H9 (cell line): ENCODE results near the gene GLUL. TPM values are rescaled to one million over a fixed set of nuclear protein-coding genes. Genes with fewer than 3 reads are reported as not detected.

ENCODE experiments used
- DNase-seq: peaks from one replicate; pipeline ENCODE4 v3.0.0-alpha.2; 2017
- H2AFZ ChIP-seq: one replicate; pipeline ENCODE4 v1.6.1; 2013; ENCODE audit warnings: mild to moderate bottlenecking, low read length, control low read depth, moderate library complexity
- H2AK5ac ChIP-seq: 2 replicates; pipeline ENCODE4 v1.6.1; 2013; ENCODE audit warnings: low read length, control low read depth, mixed read lengths; ENCODE audit not compliant: insufficient read length
- H2BK120ac ChIP-seq: one replicate; pipeline ENCODE4 v1.6.1; 2013; ENCODE audit warnings: low read depth, mild to moderate bottlenecking, low read length, control low read depth, inconsistent platforms; ENCODE audit not compliant: poor library complexity, severe bottlenecking
- H2BK12ac ChIP-seq: 2 replicates; pipeline ENCODE4 v1.6.1; 2013; ENCODE audit warnings: low read length, control low read depth, mixed read lengths, low read depth; ENCODE audit not compliant: insufficient read length
- H2BK15ac ChIP-seq: 2 replicates; pipeline ENCODE4 v1.6.1; 2013; ENCODE audit warnings: low read depth, low read length, control low read depth
- H2BK20ac ChIP-seq: one replicate; pipeline ENCODE4 v1.6.1; 2013; ENCODE audit warnings: low read depth, mild to moderate bottlenecking, low read length, control low read depth, inconsistent platforms; ENCODE audit not compliant: poor library complexity, severe bottlenecking
- H2BK5ac ChIP-seq: 2 replicates; pipeline ENCODE4 v1.6.1; 2013; ENCODE audit warnings: low read length, control low read depth, mixed read lengths; ENCODE audit not compliant: insufficient read length
- H3K14ac ChIP-seq: 2 replicates; pipeline ENCODE4 v1.6.1; 2013; ENCODE audit warnings: low read length, control low read depth; ENCODE audit not compliant: insufficient read depth
- H3K18ac ChIP-seq: 2 replicates; pipeline ENCODE4 v1.6.1; 2013; ENCODE audit warnings: low read depth, mild to moderate bottlenecking, mixed read lengths, low read length, control low read depth; ENCODE audit not compliant: insufficient read length
- H3K23ac ChIP-seq: 2 replicates; pipeline ENCODE4 v1.6.1; 2013; ENCODE audit warnings: low read length, control low read depth, mixed read lengths, low read depth; ENCODE audit not compliant: insufficient read length
- H3K23me2 ChIP-seq: 2 replicates; pipeline ENCODE4 v1.6.1; 2013; ENCODE audit warnings: low read depth, mild to moderate bottlenecking, mixed read lengths, low read length, control low read depth; ENCODE audit not compliant: insufficient read length, poor library complexity, severe bottlenecking
- H3K27ac ChIP-seq: 2 replicates; pipeline ENCODE4 v1.5.1; 2013; ENCODE audit warnings: low read length, control low read depth, mixed read lengths, low read depth; ENCODE audit not compliant: insufficient read length
- H3K27me3 ChIP-seq: 2 replicates; pipeline ENCODE4 v1.6.1; 2013; ENCODE audit warnings: low read length, control low read depth, inconsistent platforms; ENCODE audit not compliant: insufficient read depth
- H3K4ac ChIP-seq: 2 replicates; pipeline ENCODE4 v1.6.1; 2013; ENCODE audit warnings: low read depth, mild to moderate bottlenecking, control low read depth, inconsistent platforms, low read length, moderate library complexity
- H3K4me1 ChIP-seq: 2 replicates; pipeline ENCODE4 v1.6.1; 2013; ENCODE audit warnings: low read length, control low read depth, inconsistent platforms; ENCODE audit not compliant: insufficient read depth
- H3K4me2 ChIP-seq: 2 replicates; pipeline ENCODE4 v1.6.1; 2013; ENCODE audit warnings: low read length, control low read depth, mixed read lengths; ENCODE audit not compliant: insufficient read length, insufficient read depth
- H3K56ac ChIP-seq: 2 replicates; pipeline ENCODE4 v1.6.1; 2013; ENCODE audit warnings: low read depth, mild to moderate bottlenecking, mixed read lengths, low read length, control low read depth; ENCODE audit not compliant: insufficient read length
- H3K79me1 ChIP-seq: 2 replicates; pipeline ENCODE4 v1.6.1; 2013; ENCODE audit warnings: low read depth, mild to moderate bottlenecking, moderate library complexity, low read length, control low read depth, inconsistent platforms; ENCODE audit not compliant: insufficient read depth, poor library complexity, severe bottlenecking
- H3K79me2 ChIP-seq: 2 replicates; pipeline ENCODE4 v1.6.1; 2013; ENCODE audit warnings: low read length, control low read depth, inconsistent platforms; ENCODE audit not compliant: insufficient read depth
- H3K9ac ChIP-seq: 2 replicates; pipeline ENCODE4 v1.6.1; 2013; ENCODE audit warnings: low read length, control low read depth, mixed read lengths; ENCODE audit not compliant: insufficient read length; ENCODE audit errors: extremely low read depth
- H3K9me3 ChIP-seq: one replicate; pipeline ENCODE4 v1.6.1; 2013; ENCODE audit warnings: low read depth, low read length, inconsistent platforms; ENCODE audit not compliant: control insufficient read depth
- H3T11ph ChIP-seq: one replicate; pipeline ENCODE4 v1.6.1; 2013; ENCODE audit warnings: mild to moderate bottlenecking, low read length, control low read depth, inconsistent platforms
- H4K20me1 ChIP-seq: one replicate; pipeline ENCODE4 v1.6.1; 2013; ENCODE audit not compliant: control insufficient read depth, insufficient read length, insufficient read depth
- H4K5ac ChIP-seq: 2 replicates; pipeline ENCODE4 v1.6.1; 2013; ENCODE audit warnings: low read depth, mild to moderate bottlenecking, mixed read lengths, low read length, control low read depth; ENCODE audit not compliant: insufficient read length
- H4K8ac ChIP-seq: replicated peaks from 2 replicates; pipeline ENCODE4 v1.6.1; 2013; ENCODE audit warnings: low read length, control low read depth, mixed read lengths, low read depth; ENCODE audit not compliant: insufficient read length
- H4K91ac ChIP-seq: 2 replicates; pipeline ENCODE4 v1.6.1; 2013; ENCODE audit warnings: low read depth, mild to moderate bottlenecking, moderate library complexity, mixed read lengths, low read length, control low read depth; ENCODE audit not compliant: insufficient read length
- H3K27ac Mint-ChIP-seq, 3 experiments: 2 replicates in 2 of 3; 3 replicates in 1 of 3; pipeline ENCODE4 v1.8.0; 2020 to 2021; ENCODE audit warnings: mixed read lengths in 3 of 3, mild to moderate bottlenecking in 1 of 3, moderate library complexity in 1 of 3
- H3K27me3 Mint-ChIP-seq: 2 replicates; pipeline ENCODE4 v1.8.0; 2021; ENCODE audit warnings: low read depth, mild to moderate bottlenecking, moderate library complexity, mixed read lengths
- H3K36me3 Mint-ChIP-seq, 3 experiments: 2 replicates in 2 of 3; 3 replicates in 1 of 3; pipeline ENCODE4 v1.8.0; 2020 to 2021; ENCODE audit warnings: low read depth in 3 of 3, mixed read lengths in 3 of 3; ENCODE audit not compliant: insufficient read depth in 1 of 3
- H3K4me1 Mint-ChIP-seq, 2 experiments: 2 replicates each; pipeline ENCODE4 v1.8.0; 2020; ENCODE audit warnings: mixed read lengths in 2 of 2
- H3K4me3 Mint-ChIP-seq, 2 experiments: 2 replicates in 1 of 2; 3 replicates in 1 of 2; pipeline ENCODE4 v1.8.0; 2020 to 2021; ENCODE audit warnings: mild to moderate bottlenecking in 2 of 2, mixed read lengths in 2 of 2, moderate library complexity in 1 of 2
- H3K9me3 Mint-ChIP-seq, 2 experiments: 2 replicates in 1 of 2; 3 replicates in 1 of 2; pipeline ENCODE4 v1.8.0; 2020; ENCODE audit warnings: mild to moderate bottlenecking in 2 of 2, mixed read lengths in 2 of 2, moderate library complexity in 1 of 2
- WGBS: extraction: QIAGEN DNeasy Blood & Tissue Kit; methylation state at CpG from one replicate; pipeline ENCODE4 v1.1.7; 2013; ENCODE audit warnings: missing lambda C conversion rate, low lambda C conversion rate, mixed read lengths; ENCODE audit not compliant: insufficient read length; ENCODE audit errors: extremely low coverage; 5-methylcytosine and 5-hydroxymethylcytosine counted together
- total RNA-seq: library from RNA; stranded (reverse); gene quantifications from 2 replicates; pipeline ENCODE4 v1.2.1, GENCODE V29; 2021
- TF ChIP-seq, protein P1 (sequence below): fragments of 200-600 bp; sonication (generic); conservative IDR thresholded peaks from 3 replicates; pipeline ENCODE4 v1.8.0; 2021; ENCODE audit warnings: antibody characterized with exemption, mild to moderate bottlenecking

The GLUL gene
- total RNA-seq, 1 experiment from 2014 or later: 332 TPM

DNA sequence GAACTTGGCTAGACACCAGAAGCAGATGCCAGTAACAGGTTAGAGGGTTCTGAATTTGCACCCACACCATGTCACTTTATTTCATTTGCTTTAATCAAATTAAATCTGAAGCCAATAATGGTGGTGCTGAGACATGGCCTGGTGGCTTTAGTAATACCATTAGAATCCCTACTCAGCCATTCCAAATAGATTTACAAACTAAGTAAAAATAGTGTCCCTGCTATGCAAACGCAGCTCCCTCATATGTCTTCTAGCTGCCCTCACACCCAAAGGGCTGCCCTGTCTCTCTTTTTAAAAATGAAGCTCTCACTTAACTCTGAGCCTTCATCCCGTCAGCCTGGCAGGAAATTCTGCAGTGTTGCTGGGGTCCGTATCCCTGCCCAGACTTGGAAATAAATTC, 21.1 kb downstream of the GLUL start:
- no peak overlapping the region for H2BK20ac ChIP-seq
- H2BK120ac ChIP-seq: no peak overlapping the region
- H3K4me2 ChIP-seq: no peak overlapping the region
- H3K4me1 ChIP-seq: no peaks in the 10 kb centered on the region
- H3K4ac ChIP-seq: no peak overlapping the region
- no peaks in the 10 kb centered on the region for H3K27me3 ChIP-seq
- H3T11ph ChIP-seq: no peak overlapping the region
- H2BK12ac ChIP-seq: no peak overlapping the region
- H3K9me3 ChIP-seq: no peaks in the 10 kb centered on the region
- no peak overlapping the region for H4K8ac ChIP-seq
- no peaks in the 10 kb centered on the region for H3K23me2 ChIP-seq
- no peak overlapping the region for H2BK15ac ChIP-seq
- DNase-seq: no peak
- Mint-ChIP-seq H3K27me3 (peaks cover 9% of the 10 kb centered on the region), H3K9me3 (no peaks in the 10 kb centered on the region; a peak in 2 of 5 replicates), H3K4me1 (0 out of 4 replicates have a peak, but pooled peaks cover 0 to 2% of the 10 kb centered on the region in 2 experiments), H3K27ac (no peak overlapping the region), H3K4me3 (no peak overlapping the region), H3K36me3 (no peaks in the 10 kb centered on the region)
- TF ChIP-seq, protein P1, sequence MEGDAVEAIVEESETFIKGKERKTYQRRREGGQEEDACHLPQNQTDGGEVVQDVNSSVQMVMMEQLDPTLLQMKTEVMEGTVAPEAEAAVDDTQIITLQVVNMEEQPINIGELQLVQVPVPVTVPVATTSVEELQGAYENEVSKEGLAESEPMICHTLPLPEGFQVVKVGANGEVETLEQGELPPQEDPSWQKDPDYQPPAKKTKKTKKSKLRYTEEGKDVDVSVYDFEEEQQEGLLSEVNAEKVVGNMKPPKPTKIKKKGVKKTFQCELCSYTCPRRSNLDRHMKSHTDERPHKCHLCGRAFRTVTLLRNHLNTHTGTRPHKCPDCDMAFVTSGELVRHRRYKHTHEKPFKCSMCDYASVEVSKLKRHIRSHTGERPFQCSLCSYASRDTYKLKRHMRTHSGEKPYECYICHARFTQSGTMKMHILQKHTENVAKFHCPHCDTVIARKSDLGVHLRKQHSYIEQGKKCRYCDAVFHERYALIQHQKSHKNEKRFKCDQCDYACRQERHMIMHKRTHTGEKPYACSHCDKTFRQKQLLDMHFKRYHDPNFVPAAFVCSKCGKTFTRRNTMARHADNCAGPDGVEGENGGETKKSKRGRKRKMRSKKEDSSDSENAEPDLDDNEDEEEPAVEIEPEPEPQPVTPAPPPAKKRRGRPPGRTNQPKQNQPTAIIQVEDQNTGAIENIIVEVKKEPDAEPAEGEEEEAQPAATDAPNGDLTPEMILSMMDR: no peak
- no peak overlapping the region for H3K23ac ChIP-seq
- H3K14ac ChIP-seq: no peak overlapping the region
- H3K79me1 ChIP-seq: no peaks in the 10 kb centered on the region
- H3K9ac ChIP-seq: no peak overlapping the region
- no peak overlapping the region for H4K5ac ChIP-seq
- no peak overlapping the region for H3K18ac ChIP-seq
- H3K79me2 ChIP-seq: no peaks in the 10 kb centered on the region
- H2BK5ac ChIP-seq: no peak overlapping the region
- no peaks in the 10 kb centered on the region for H4K20me1 ChIP-seq
- WGBS: no CpG with 5 or more reads among the region's 3 CpGs
- no peak overlapping the region for H3K27ac ChIP-seq
- no peak overlapping the region for H2AFZ ChIP-seq
- no peak overlapping the region for H4K91ac ChIP-seq
- H3K56ac ChIP-seq: no peak overlapping the region
- H2AK5ac ChIP-seq: no peak overlapping the region
